ENCODE results near the gene YBX1.

Gene YBX1

DNA sequence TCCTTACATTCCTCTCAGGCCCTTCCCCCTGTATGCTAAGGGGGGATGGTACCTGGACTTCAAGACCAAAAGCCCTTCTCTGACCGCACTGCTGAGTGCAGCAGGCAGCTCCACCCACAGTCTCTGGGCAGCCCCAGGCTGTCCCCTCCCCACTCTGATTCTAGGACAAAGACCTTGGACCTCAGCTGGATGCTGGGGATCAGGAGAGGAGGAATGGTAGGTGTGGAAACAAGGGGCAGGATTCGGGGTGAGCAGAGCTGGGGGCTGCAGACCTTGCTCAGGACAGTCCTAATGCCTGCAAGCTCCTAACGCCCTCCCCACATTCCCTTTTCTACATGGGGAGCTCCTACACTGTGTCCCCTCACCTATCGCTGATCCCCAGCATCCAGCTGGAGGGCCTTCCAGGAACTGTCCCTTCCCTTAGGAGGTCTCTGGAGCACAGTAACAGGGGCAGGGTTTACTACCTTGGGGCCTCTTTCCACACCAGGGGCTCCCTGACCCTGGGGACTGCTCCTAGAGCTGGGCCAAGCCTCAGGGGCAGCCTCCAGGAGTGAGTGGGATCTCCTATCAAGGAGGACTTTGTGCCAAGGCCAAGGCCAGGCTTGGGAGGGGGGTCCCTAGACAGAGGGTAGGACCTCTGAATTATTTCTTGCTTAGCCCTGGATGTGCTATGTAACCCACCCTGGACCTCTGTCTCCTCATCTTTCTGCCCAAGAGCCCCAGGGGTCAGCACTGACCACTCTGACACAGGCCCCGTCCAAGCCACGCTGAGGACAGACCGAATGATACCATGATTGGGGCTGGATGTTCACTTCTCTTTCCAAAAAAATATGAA, 52.2 kb downstream of the YBX1 start:
- DNase-seq (ENCODE audit: low read depth in 4 of 4, low spot score in 1 of 4): no peak

DNA sequence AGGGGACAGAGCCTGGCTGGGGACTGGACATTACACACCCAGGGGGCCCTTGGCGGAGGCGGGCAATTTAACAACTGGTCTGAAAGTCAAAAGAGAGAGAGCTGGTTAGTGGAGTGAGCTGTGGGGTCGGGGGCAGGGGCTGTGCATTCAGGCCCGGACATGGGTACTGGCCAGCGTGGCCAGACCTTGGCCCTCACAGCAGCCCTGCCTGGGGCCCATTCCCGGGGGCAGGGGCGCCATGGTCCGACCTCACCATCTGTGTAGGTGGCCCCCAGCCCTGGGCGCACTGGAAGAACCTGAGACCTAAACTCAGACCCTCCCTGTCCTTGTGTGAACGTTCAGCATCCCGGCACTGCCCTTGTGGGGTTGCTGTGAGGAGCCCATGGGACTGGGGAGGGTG, 52.8 kb downstream of the YBX1 start:
- DNase-seq (ENCODE audit: low read depth in 4 of 4, low spot score in 1 of 4): no peak

DNA sequence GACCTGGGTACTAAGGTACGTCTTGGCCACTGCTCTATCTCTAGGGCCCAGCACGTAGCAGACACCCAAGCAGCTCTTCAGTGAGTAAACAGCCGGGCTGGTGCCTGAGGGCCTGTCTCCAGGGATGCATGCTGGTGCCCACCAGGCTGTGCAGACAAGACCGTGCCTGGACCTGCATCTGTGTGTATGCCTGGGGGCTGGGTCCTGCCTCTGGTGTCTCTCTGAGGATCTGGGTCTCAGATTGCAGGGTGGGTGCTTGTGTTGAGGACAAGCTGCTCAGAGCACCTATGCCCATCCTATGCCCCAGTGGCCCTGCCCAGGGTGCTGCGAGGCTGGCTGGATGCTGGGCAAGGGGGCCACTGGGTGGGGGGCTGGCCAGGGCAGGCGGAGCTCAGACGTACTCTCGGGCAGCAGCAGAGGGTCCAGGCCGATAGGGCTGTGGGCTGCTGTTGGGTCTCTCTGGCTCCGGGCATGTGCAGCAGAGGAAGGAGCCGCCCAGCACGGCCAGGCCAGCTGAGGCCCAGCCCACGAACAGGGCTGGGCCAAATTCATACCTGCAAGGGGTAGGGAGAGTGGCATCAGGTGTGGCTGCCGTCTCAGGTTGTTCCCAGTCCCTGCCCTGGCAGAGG, 53.4 kb downstream of the YBX1 start:
- DNase-seq (ENCODE audit: low read depth in 4 of 4, low spot score in 1 of 4): no peak

DNA sequence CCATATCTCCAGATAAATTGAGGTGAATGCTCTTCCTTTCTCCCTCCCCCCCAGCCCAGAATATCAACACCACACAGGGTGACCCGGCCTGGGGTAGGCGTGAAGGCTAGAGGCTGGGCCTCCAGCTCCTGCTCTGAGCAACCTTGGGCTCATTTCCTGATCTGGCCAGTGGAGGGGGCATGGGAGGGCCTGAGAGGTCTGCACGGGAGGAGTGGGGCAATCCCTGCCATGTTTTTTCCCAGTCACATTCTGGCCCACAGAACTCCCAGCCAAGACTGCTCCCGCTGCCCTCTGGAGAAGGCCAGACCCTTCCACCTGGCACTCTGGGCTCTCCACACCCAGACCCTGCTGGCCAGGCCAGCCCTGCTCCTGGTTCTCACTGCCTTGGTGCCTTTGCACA, 53.9 kb downstream of the YBX1 start:
- DNase-seq (ENCODE audit: low read depth in 4 of 4, low spot score in 1 of 4): no peak

DNA sequence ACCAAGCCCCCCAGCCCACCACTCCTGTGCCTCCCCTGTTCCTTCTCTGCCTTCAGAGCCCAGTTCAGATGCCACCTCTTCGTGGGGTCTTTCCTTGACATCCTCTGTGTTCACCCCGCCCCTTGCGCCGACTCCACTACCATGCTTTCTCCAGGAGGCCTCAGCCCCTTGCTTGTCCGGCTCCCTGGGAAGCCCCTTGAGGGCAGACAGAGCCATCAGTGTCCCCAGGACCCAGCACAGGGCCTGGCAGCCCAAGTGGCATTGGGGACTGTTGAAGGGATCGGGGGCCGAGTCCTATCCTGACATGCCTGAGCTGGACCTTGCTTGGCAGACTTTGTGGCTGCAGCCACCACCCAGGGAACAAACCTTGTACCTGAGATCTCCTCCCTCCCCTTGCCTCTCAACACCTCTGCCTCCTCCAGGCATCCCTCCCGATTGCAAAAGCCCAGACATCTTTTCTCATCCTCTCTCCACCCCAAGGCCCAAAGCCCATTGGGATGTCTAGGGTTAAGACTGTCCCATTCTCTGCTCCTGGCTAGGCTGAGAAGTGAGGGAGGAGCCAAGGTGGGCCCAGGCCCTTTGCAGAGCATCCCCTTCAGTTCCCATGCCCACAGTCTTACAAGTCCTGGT, 54.5 kb downstream of the YBX1 start:
- DNase-seq (ENCODE audit: low read depth in 4 of 4, low spot score in 1 of 4): no peak

DNA sequence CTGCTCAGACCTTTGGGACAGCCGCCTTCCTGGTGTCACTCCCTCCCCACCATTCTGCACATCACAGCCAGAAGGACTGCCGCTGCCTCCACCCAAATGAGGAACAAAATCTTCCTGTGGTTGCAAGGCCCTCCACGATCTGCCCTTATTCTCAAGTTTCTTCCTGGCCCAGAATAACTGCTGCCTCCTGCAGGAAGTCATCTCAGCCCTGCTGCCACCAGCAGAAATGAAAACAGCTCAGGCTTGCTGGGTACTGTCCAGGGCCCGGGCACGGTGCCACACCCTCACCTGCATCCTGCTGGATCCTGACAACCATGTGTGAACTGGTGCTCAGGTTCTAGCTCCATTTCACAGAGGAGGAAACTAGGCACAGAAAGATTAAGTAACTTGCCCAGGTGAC, 55.0 kb downstream of the YBX1 start:
- DNase-seq (ENCODE audit: low read depth in 4 of 4, low spot score in 1 of 4): no peak

DNA sequence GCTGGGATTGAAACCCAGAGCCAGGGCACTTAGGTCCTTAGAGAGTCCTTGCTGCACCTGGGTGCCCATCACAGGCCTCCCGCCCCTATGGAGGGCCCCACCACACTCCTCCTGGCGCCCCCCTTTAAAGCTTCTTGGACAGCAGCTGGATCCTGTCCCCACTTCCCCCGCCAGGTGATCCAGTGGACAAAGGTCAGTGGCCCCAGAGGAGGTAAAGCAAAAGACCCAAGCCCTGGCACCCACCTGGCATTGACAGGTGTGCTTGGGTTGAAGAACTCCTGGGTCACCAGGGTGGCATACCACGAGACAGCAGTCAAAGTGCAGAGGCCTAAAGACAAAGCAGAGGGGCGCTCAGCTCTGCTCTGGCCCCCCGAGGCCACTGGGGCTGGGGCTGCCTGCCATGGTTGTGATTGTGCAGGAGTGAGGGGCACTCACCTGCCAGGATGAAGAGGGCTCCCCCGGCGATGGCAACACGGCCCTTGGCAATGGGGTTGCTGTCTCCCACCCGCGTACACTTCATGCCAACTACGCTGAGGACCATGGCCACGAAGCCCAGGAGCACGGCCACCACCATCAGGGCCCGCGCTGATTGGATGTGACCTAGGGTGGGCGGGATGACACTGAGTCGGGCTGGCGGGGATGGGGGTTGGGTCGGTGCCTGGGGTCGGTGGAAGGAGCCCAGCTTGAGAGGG, 55.9 kb downstream of the YBX1 start:
- no peak for DNase-seq (ENCODE audit: low read depth in 4 of 4, low spot score in 1 of 4)

DNA sequence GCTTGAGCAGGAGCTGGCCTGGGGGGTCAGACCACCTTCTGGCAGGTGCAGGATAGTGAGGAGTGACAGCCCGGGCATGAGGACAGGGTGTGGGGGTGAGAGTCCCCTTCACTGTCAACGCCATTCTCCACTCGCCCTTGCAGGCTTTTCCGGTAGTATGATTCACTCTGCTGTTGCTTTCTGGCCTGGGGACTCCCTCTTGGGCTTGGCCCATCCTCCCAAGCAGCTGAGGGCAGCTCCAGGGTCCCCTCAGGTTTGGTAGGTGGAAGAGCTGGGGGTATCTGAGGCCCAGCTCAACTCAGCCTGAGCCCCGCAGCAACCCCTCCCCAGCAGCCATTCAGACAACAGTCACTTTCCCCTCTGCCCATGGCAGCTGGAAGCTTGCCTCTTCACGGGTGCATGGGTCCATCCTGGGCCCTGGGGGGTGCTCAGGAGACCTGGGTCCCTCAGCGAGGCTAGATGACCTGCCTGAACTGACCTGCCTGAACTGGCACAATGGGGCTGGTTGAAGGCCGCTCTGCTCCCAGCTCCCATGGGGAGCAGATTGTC, 56.5 kb downstream of the YBX1 start:
- no peak for DNase-seq (ENCODE audit: low read depth in 4 of 4, low spot score in 1 of 4)

DNA sequence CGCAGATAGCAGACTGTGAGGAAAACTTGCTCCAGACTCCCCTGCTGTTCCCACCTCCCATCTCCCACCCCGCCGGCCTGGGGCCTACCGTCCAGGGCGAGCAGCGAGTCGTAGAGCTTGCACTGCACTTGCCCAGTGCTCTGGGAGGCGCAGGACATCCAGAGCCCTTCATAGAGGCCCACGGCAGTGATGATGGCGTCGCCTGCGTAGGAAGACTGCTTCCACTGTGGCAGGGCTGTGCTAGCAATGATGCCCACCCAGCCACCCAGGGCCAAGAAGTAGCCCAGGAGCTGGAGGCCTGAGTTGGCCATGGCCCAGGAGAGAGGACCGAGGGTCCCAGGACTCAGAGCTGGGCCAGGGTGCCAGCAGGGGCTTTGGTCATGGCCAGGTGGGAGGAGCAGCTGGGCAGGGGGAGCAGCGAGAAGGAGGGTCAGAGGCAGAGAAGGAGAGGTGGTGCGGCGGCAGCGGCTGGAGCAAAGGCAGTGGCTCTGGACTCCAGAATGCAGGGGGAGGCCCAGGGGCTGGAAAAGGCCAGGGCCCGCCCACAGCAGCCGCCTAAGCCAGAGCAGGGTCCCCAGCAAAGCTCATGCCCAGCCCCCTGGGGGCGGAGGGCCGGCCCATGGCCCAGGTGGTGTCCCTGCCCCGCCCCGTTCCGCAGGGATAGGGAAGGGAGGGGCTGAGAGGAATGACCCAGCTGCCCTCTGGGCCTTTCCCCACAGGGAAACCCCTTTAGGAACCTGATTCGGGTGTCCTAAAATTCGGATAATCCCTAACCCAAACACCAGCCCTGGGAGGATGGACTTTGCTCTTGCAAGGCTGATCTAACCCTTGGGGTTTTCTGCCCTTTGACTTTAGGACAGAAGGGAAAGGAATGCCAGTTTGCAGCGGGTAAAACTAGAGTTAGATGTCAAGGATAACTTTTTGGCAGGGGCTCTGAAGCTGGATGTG, 57.8 kb downstream of the YBX1 start, which contains the start of gene CLDN19:
TSS of gene CLDN19 (minus strand) at position 484 of the 948 bp plus-strand sequence. CDS start at position 311, 173 bp downstream.
- no peak for DNase-seq (ENCODE audit: low read depth in 4 of 4, low spot score in 1 of 4)

DNA sequence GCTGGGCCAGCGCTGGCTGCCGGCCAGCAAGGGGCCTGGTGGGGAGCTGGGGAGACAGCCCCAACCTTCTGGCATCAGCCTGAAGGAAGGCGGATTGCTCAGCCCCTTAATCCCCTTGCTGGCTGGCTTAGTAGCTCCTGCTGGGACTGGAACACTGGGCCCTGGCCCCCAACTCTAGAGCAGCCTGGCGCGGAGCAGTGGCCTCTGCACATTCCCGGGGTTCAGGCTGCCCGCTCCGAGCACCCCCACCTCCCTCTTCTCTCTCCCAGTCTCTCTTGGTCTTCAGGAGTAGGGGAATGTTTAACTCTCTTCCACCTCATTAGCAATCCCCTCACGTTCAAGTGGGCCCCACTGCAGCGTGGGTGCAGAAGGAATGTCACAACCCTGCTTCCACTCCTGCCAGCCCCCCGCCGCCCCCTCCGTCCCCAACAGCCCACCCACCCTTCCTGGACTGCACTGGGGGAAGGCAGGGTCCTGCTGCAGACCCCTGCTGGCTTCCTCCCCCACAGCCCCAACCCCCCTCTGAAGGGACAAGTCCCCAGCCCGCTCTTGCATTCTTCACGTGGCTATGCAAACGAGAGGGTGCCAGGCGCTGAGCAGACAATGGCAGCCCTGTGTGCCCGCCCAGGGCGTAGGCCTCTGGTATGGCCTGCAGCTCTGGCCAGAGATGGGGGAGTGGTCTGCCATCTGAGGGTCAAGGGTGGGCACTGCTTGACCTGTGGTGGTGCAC, 58.8 kb downstream of the YBX1 start:
- no peak for DNase-seq (ENCODE audit: low read depth in 4 of 4, low spot score in 1 of 4)

DNA sequence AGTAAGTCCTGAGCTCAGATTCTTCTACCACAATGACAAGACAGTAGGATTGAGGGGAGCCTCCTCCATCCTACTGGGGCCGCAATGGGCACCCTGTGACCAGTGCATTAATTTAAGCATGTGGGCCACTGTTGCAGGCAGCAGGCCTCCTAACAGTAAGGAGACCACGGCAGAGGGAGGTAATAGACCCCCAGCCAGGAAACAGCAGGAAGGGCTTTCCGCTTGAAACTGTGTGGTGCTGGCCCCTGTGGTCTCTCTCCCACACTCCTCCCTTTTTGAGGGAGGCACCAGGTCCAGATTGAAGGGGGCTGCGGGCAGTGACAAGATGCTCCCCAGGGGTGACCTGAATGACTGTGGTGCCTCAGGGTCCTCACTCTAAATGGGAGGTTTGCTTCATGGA, 59.5 kb downstream of the YBX1 start:
- DNase-seq (ENCODE audit: low read depth in 4 of 4, low spot score in 1 of 4): no peak

DNA sequence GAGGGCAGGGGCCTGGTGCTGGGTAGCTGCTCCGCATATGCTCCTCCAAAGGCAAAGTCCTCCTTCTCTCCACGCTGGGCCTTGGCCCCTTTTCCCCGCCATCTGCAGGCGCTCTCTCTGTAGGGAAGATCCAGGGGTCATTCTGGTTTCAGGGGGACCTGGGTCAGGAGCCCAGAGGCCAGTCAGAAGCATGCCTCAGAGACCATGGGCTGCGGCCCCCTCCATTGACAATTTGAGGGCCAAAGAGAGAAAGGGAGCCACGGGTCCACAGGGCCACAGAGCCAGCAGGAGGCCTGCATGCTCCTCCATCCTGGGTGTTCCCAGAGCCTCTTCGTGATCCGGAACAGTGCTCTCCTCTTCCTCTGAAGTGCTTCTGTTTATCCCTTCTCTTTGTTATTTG, 59.9 kb downstream of the YBX1 start:
- DNase-seq (ENCODE audit: low read depth in 4 of 4, low spot score in 1 of 4): no peak

DNA sequence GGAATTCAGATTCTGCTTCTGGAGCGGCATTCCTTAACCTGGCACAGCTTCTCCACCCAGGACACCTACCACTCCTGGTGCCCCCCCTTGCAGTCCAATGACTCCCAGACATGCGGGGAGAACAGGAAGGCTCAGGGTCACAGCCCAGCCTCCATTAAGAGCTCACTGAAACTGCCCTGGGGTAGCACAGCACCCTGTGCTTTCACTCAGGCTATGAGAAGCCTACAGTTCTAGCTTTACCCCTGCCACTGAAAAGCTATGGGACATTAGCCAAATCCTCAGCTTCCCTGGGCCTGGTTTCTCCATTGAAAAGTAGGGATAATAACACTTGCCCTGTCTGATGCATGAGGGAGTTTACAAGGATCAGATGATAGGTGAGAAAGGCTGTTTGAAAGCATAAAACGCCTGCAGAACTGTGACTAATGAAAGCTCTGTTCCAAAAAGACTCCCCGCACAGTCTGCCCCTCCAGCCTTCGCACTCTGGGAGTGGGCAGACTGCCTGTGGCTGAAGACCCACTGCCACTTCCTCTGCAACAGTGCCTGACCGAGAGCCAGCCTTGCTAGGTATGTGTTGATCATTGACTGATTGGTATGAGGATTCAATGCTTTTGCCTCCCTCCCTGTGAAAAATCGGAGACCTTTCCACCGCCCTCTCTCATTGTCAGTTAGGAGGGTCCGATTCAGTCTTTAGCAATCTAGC, 60.5 kb downstream of the YBX1 start:
- DNase-seq (ENCODE audit: low read depth in 4 of 4, low spot score in 1 of 4): no peak

DNA sequence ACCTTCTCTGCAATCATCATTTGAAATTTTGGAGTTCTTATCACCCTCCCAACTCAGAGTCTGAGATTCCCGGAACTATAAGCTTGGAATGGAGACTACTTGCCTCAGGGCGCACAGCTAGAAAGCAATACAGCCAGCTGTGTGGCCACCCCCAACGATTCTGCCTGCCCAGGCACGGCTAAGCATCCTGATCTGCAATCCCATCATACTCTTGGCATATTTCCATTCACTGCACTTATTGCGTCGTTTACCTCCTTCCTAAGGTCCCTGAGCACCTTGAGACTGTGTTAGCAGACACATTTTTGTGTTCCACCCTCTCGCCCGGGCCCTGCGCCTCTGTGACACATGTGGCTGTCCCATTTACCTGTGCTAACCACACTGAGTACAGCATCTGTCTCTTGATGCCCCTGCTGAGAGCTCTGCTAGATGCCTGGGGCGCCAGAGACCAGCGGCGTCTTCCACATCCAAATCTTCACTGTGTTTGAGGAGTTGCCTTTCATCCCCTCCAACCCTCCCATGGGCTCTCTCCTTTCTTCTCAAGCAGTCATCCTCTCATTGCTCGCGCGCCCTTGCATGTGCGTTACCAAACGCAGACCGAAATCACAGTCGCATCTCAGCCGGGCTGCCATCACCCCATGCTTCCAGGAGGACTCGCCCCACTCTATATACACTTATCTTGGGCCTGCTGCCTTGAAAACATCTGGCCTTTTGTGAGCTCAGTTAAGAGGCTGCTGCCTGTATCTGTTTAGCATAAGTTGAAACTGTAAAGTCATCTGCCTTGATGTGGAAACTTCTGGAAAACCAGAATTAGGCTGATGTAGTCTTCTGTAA, 61.3 kb downstream of the YBX1 start:
- no peak for DNase-seq (ENCODE audit: low read depth in 4 of 4, low spot score in 1 of 4)

DNA sequence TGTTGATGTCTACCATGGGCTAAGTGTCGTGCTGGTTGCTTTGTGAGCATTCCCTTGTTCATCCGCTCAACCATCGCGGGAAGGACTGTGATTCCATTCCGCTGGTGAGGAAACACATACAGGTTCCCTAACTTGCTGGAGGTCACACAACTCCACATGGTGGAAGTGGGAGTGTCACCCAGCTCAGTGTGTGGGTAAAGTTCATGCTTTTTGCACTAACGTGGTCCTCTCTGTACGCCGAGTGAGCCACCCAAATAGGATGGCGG, 61.9 kb downstream of the YBX1 start:
- no peak for DNase-seq (ENCODE audit: low read depth in 4 of 4, low spot score in 1 of 4)

DNA sequence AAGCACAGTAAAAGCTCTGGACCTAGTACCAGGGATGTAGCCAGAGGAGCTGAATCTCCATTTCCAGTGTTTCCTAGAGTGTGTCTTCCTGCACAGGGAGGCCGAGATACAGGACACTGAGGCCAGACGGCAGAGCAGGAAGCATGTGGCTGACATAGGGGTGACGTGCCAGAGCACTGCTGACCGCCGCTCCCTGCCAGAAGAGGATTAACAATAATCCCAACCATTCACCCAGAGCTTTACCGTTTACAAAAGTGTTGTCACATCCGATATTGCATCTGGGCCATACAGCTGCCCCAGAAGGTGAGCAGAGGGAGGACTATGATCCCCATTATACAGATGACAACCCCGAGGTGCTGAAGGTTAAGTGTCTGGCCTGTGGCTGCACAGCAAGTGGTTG, 63.6 kb downstream of the YBX1 start:
- no peak for DNase-seq (ENCODE audit: low read depth in 4 of 4, low spot score in 1 of 4)

DNA sequence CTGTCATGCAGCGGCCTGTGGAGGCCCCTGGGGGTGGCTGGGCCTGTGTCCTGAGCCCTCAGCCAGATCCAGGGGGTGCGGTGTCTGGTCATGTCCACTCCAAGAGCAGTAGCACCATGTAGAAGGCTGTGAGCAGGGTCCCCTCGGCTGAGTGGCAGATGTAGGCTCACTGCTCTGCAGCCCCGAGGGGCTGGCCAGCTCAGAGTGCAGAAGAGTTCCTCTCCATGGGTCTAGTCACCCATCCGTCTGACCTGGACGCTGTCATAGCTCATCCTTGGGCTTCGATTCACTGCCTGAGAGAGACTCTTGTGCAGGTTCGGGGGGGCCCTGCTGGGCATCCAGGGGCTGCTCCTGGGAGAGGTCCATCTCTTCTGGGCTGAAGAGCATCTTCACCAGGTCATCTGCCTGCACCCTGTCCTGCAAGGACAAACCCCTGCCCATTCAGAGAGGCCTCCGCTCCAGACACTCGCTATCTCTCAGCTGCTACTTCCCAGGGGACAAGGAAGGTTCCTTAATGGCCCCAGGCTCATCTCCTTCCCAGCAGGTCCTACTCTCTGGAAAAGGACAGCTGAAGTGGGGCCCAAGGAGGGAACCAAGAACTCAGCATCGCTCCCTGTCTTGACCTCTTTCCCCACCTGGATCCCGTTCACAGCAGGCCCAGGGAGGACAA, 64.4 kb downstream of the YBX1 start:
- no peak for DNase-seq (ENCODE audit: low read depth in 4 of 4, low spot score in 1 of 4)

DNA sequence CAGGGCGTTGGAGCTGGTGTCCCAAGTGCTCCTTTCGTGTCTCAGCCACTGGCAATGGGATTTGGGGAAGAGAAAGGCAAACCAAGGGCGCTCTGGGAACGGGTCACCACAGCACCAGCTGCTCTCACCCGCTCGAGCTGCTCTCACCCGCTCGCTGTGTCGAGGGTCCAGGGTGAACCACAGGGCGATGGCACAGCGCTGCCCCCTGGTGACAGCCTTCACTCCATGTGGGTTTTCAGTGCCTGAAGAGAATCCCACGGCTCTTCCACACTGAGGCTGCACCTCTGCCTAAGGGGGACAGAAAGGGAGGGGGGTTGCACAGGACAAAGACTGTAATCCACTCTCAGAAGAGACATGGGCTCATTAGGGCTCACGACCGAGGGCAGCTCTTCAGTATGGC, 64.9 kb downstream of the YBX1 start:
- DNase-seq (ENCODE audit: low read depth in 4 of 4, low spot score in 1 of 4): peak in 2 of 4 experiments; percentile 21 to 42

Measured in stimulated activated CD4-positive, alpha-beta T cell treated with anti-CD3 and anti-CD28 coated beads, Interleukin-1b, Interleukin-23, amount 100 ng/mL, for 24 hours (primary cell).